Activated CD8-positive, alpha-beta memory T cell treated with anti-CD3 and anti-CD28 coated beads, Interleukin-2, amount 50 U/mL, for 24 hours (primary cell): Measurements from ENCODE around the gene HSPH1.

Experiments
- DNase-seq: peaks from one replicate; pipeline ENCODE4 v3.0.0-alpha.2; 2020; ENCODE audit errors: extremely low read depth

HSPH1 gene

GRCh38 chr13:31096654-31097302, 64.9 kb downstream of the HSPH1 start:
- DNase-seq = no peak

GRCh38 chr13:31094331-31095015, 67.2 kb downstream of the HSPH1 start:
- DNase-seq = no peak

GRCh38 chr13:31093145-31093885, 68.4 kb downstream of the HSPH1 start:
- no peak for DNase-seq

- no peak for DNase-seq
Measured at GRCh38 chr13:31092646-31093045, 69.1 kb downstream of the HSPH1 start.

- no peak for DNase-seq
Measured at GRCh38 chr13:31090961-31091624, 70.6 kb downstream of the HSPH1 start.

- no peak for DNase-seq
Measured at GRCh38 chr13:31090096-31090495, 71.6 kb downstream of the HSPH1 start.

- DNase-seq = no peak
Measured at GRCh38 chr13:31089649-31090048, 72.1 kb downstream of the HSPH1 start.

- no peak for DNase-seq
Measured at GRCh38 chr13:31088826-31089420, 72.8 kb downstream of the HSPH1 start.
